SH-SY5Y (cell line): Measurements from ENCODE around the gene PECR.

Source experiments
- GATA2 ChIP-seq: IDR thresholded peaks from 2 replicates; pipeline ENCODE4 v1.6.1; 2011; ENCODE audit warnings: mild to moderate bottlenecking, low read depth, low read length
- GATA3 ChIP-seq: IDR thresholded peaks from 2 replicates; pipeline ENCODE4 v1.6.1; 2011; ENCODE audit warnings: low read depth, mild to moderate bottlenecking, low read length, moderate library complexity

GRCh38 chr2:216074794-216075193 lies 6.8 kb downstream of the PECR start:
- TF ChIP-seq GATA2 (no peak), GATA3 (no peak)
